ENCODE results near the gene ZNF579. TPM values are rescaled to one million over a fixed set of nuclear protein-coding genes. Genes with fewer than 3 reads are reported as not detected.

Gene ZNF579
- polyA plus RNA-seq, 1 donor from 2014 or later: 7.4 TPM

GRCh38 chr19:55567708-55568328, 12.8 kb downstream of the ZNF579 start:
- Histone ChIP-seq H3F3A (ENCODE audit: insufficient read depth, low read length, poor library complexity, severe bottlenecking) (no peaks in the 10 kb centered on the region), H3K9me3 (ENCODE audit: low read length) (no peaks in the 10 kb centered on the region), H3K36me3 (ENCODE audit: insufficient read depth, low read length) (no peaks in the 10 kb centered on the region), H3K27me3 (ENCODE audit: insufficient read depth, low read depth, low read length) (no peaks in the 10 kb centered on the region), H3K9ac (ENCODE audit: low read length) (no peak overlapping the region), H3K79me2 (replicated peaks; ENCODE audit: insufficient read depth, low read length) (no peaks in the 10 kb centered on the region), H4K20me1 (ENCODE audit: insufficient read depth) (no peaks in the 10 kb centered on the region), H2AFZ (ENCODE audit: low read depth, low read length) (no peak overlapping the region), H3K4me3 (ENCODE audit: low read length) (no peak overlapping the region), H3K27ac (ENCODE audit: low read length) (no peak overlapping the region), H3K9me2 (ENCODE audit: insufficient read depth, low read length) (no peaks in the 10 kb centered on the region), H3K4me2 (ENCODE audit: low read length) (no peak overlapping the region)
- TF ChIP-seq RAD21 (conservative IDR thresholded peaks at IDR 0.05) (no peak), SMC3 (conservative IDR thresholded peaks at IDR 0.05; ENCODE audit: poor library complexity) (no peak), REST (IDR thresholded peaks at IDR 0.05; ENCODE audit: borderline replicate concordance) (no peak)

- Histone ChIP-seq H4K20me1 (ENCODE audit: insufficient read depth) (no peaks in the 10 kb centered on the region), H3K9me2 (ENCODE audit: insufficient read depth, low read length) (no peaks in the 10 kb centered on the region), H3F3A (ENCODE audit: insufficient read depth, low read length, poor library complexity, severe bottlenecking) (no peaks in the 10 kb centered on the region), H3K4me3 (ENCODE audit: low read length) (no peak overlapping the region), H3K27ac (ENCODE audit: low read length) (no peak overlapping the region), H3K9ac (ENCODE audit: low read length) (no peak overlapping the region), H3K4me2 (ENCODE audit: low read length) (no peak overlapping the region), H3K36me3 (ENCODE audit: insufficient read depth, low read length) (no peaks in the 10 kb centered on the region), H3K27me3 (ENCODE audit: insufficient read depth, low read depth, low read length) (no peaks in the 10 kb centered on the region), H3K9me3 (ENCODE audit: low read length) (no peaks in the 10 kb centered on the region), H3K79me2 (replicated peaks; ENCODE audit: insufficient read depth, low read length) (no peaks in the 10 kb centered on the region), H2AFZ (ENCODE audit: low read depth, low read length) (no peak overlapping the region)
- TF ChIP-seq EP300 (conservative IDR thresholded peaks at IDR 0.05; ENCODE audit: poor library complexity, severe bottlenecking) (no peak), POLR2AphosphoS5 (IDR thresholded peaks at IDR 0.05) (no peak), TAF1 (IDR thresholded peaks at IDR 0.05; ENCODE audit: low read depth) (no peak), RAD21 (conservative IDR thresholded peaks at IDR 0.05) (no peak), CTCF (IDR thresholded peaks at IDR 0.05; ENCODE audit: poor library complexity, severe bottlenecking) (no peak)
Measured at GRCh38 chr19:55566823-55567222, 13.8 kb downstream of the ZNF579 start.

GRCh38 chr19:55563261-55563690, 17.4 kb downstream of the ZNF579 start:
- H3K27ac ChIP-seq (ENCODE audit: low read length): no peak overlapping the region
- H3K9me3 ChIP-seq (ENCODE audit: low read length): no peaks in the 10 kb centered on the region
- no peaks in the 10 kb centered on the region for H3F3A ChIP-seq (ENCODE audit: insufficient read depth, low read length, poor library complexity, severe bottlenecking)
- no peaks in the 10 kb centered on the region for H3K27me3 ChIP-seq (ENCODE audit: insufficient read depth, low read depth, low read length)
- no peak overlapping the region for H3K4me3 ChIP-seq (ENCODE audit: low read length)
- TF ChIP-seq POLR2AphosphoS5 (IDR thresholded peaks at IDR 0.05) (no peak), RAD21 (conservative IDR thresholded peaks at IDR 0.05) (no peak), CTCF (IDR thresholded peaks at IDR 0.05; ENCODE audit: poor library complexity, severe bottlenecking) (no peak), EP300 (conservative IDR thresholded peaks at IDR 0.05; ENCODE audit: poor library complexity, severe bottlenecking) (no peak), TAF1 (IDR thresholded peaks at IDR 0.05; ENCODE audit: low read depth) (no peak), SMC3 (conservative IDR thresholded peaks at IDR 0.05; ENCODE audit: poor library complexity) (no peak), MXI1 (conservative IDR thresholded peaks at IDR 0.05; ENCODE audit: poor library complexity, severe bottlenecking) (no peak), EZH2 (IDR thresholded peaks at IDR 0.05; ENCODE audit: borderline replicate concordance, insufficient read depth, low read length, poor library complexity, severe bottlenecking) (no peak)
- no peak overlapping the region for H3K4me2 ChIP-seq (ENCODE audit: low read length)
- H4K20me1 ChIP-seq (ENCODE audit: insufficient read depth): no peaks in the 10 kb centered on the region
- no peaks in the 10 kb centered on the region for H3K36me3 ChIP-seq (ENCODE audit: insufficient read depth, low read length)
- H2AFZ ChIP-seq (ENCODE audit: low read depth, low read length): no peak overlapping the region
- H3K79me2 ChIP-seq (replicated peaks; ENCODE audit: insufficient read depth, low read length): no peaks in the 10 kb centered on the region
- H3K9me2 ChIP-seq (ENCODE audit: insufficient read depth, low read length): no peaks in the 10 kb centered on the region
- H3K9ac ChIP-seq (ENCODE audit: low read length): no peak overlapping the region

All from neural cell (in vitro differentiated cells).